GM06990 (cell line): ENCODE results near the gene PITPNM1.

Source experiments
- DNase-seq: peaks from one replicate; pipeline ENCODE4 v3.0.0-alpha.2; 2011; ENCODE audit not compliant: insufficient read length; ENCODE audit errors: extremely low read depth
- H3K27me3 ChIP-seq: replicated peaks from 2 replicates; pipeline ENCODE4 v1.6.0; 2011; ENCODE audit warnings: low read length; ENCODE audit not compliant: control insufficient read depth, insufficient read depth
- H3K36me3 ChIP-seq: 2 replicates; pipeline ENCODE4 v1.5.1; 2011; ENCODE audit warnings: low read length; ENCODE audit not compliant: control insufficient read depth, insufficient read depth
- H3K4me3 ChIP-seq: replicated peaks from 2 replicates; pipeline ENCODE4 v1.5.1; 2011; ENCODE audit warnings: low read depth, mild to moderate bottlenecking, control low read depth, low read length
- CTCF ChIP-seq: IDR thresholded peaks from 2 replicates; pipeline ENCODE4 v1.5.1; 2011; ENCODE audit warnings: low read length, control low read depth, mild to moderate bottlenecking, inconsistent platforms; ENCODE audit not compliant: insufficient read depth, poor library complexity, severe bottlenecking

The PITPNM1 gene

DNA sequence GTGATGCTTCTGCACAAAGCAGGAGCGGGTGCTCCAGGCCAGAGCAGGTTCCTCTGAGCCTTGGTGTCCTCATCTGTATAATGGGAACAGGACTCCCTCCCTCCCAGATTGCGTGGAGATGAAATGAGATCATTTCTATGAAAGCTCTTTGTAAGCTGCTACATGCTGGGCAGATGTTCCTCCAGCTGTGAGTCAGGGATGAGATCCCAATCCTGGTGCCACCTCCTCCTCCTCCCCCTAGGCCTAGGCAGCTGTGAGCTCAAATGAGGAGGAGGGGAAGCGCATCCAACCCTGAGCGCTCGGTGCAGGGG, 25.1 kb upstream of the PITPNM1 start:
- DNase-seq, result no peak
- no peaks in the 10 kb centered on the region; the same call in 1 of the 2 replicates for H3K27me3 ChIP-seq
- no peak overlapping the region for H3K4me3 ChIP-seq
- no peaks in the 10 kb centered on the region for H3K36me3 ChIP-seq
- TF ChIP-seq CTCF, result no peak

DNA sequence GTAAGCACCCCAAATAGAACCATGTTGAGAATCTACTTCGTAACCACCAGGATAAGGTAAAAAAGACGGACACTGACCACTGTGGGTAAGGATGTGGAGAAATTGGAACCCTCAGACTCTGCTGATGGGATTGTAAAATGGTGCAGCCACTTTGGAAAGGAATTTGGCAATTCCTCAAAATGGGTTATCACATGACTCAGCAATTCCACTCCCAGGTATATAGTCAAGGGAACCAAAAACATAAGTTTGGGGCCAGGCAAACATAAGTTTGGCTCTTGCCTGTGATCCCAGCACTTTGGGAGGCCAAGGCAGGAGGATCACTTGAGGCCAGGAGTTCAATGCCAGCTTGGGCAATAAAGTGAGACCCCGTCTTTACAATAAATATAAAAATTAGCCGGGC, 23.2 kb upstream of the PITPNM1 start:
- Histone ChIP-seq H3K27me3 (no peaks in the 10 kb centered on the region; the same call in 1 of the 2 replicates), H3K4me3 (no peak overlapping the region), H3K36me3 (no peaks in the 10 kb centered on the region)
- no peak for TF ChIP-seq CTCF
- DNase-seq, result no peak

- DNase-seq, result no peak
- no peaks in the 10 kb centered on the region; the same call in 1 of the 2 replicates for H3K27me3 ChIP-seq
- H3K4me3 ChIP-seq, result no peak overlapping the region
- no peaks in the 10 kb centered on the region for H3K36me3 ChIP-seq
- no peak for TF ChIP-seq CTCF
Observed at GRCh38 chr11:67525275-67525976, 20.3 kb upstream of the PITPNM1 start.

- H3K36me3 ChIP-seq, result no peaks in the 10 kb centered on the region
- no peak for TF ChIP-seq CTCF
- no peak for DNase-seq
- no peaks in the 10 kb centered on the region; the same call in 1 of the 2 replicates for H3K27me3 ChIP-seq
- no peak overlapping the region for H3K4me3 ChIP-seq
Observed at GRCh38 chr11:67524480-67524808, 19.3 kb upstream of the PITPNM1 start.

GRCh38 chr11:67523556-67524479, 18.7 kb upstream of the PITPNM1 start:
- Histone ChIP-seq H3K27me3 (no peaks in the 10 kb centered on the region; the same call in 1 of the 2 replicates), H3K4me3 (no peak overlapping the region), H3K36me3 (no peaks in the 10 kb centered on the region)
- TF ChIP-seq CTCF, result peak; percentile 1
- no peak for DNase-seq
